HEK293 (cell line): ENCODE results near the gene TECPR2.

ENCODE experiments used
- CTCF ChIA-PET: fragments of 350-600 bp; formaldehyde crosslinking; extraction: SDS; loops from one replicate; lab custom pipeline; 2021; ENCODE audit warnings: antibody characterized with exemption; lab: Yijun Ruan, JAX
- POLR2A ChIA-PET: fragments of 300-600 bp; formaldehyde crosslinking; extraction: SDS; loops from one replicate; lab custom pipeline; 2020; ENCODE audit warnings: antibody characterized with exemption, inconsistent platforms; lab: Yijun Ruan, JAX
- H3K27ac ChIP-seq: fragments of 200-500 bp; sonication (Bioruptor generic); 2 replicates; pipeline ENCODE4 v1.5.1; 2014; ENCODE audit warnings: low read depth, low read length, control low read depth, inconsistent platforms; ENCODE audit errors: extremely low read depth
- H3K36me3 ChIP-seq, 2 experiments: fragments of 200-500 bp in 1 of 2; sonication (Bioruptor generic) in 1 of 2; 1 replicate in 1 of 2; 2 replicates in 1 of 2; pipeline ENCODE4 v1.5.1; 2014 to 2017; ENCODE audit warnings: inconsistent platforms in 2 of 2, low read length in 2 of 2; ENCODE audit not compliant: control insufficient read depth in 2 of 2, insufficient read depth in 1 of 2
- H3K4me1 ChIP-seq: fragments of 200-500 bp; sonication (Bioruptor generic); 2 replicates; pipeline ENCODE4 v1.5.1; 2014; ENCODE audit warnings: mild to moderate bottlenecking, low read length, inconsistent platforms; ENCODE audit not compliant: control insufficient read depth, insufficient read depth
- H3K4me3 ChIP-seq: 2 replicates; pipeline ENCODE4 v1.5.1; 2011; ENCODE audit warnings: low read depth, mild to moderate bottlenecking, control low read depth, low read length, moderate library complexity
- H3K9me3 ChIP-seq: fragments of 200-500 bp; sonication (Bioruptor generic); 2 replicates; pipeline ENCODE4 v1.5.1; 2014; ENCODE audit warnings: low read depth, low read length, inconsistent platforms; ENCODE audit not compliant: control insufficient read depth, insufficient read depth
- GLIS1 ChIP-seq: fragments of 450-650 bp; formaldehyde crosslinking; IDR thresholded peaks from 2 replicates; pipeline ENCODE4 v1.5.1; 2016; ENCODE audit warnings: missing biosample characterization, missing genetic modification characterization
- TRIM28 ChIP-seq: IDR thresholded peaks from 2 replicates; pipeline ENCODE4 v1.6.1; 2011; ENCODE audit warnings: low read length, control low read depth, borderline replicate concordance
- ZIC2 ChIP-seq: fragments of 450-650 bp; formaldehyde crosslinking; IDR thresholded peaks from 2 replicates; pipeline ENCODE4 v1.5.1; 2016; ENCODE audit warnings: missing biosample characterization, missing genetic modification characterization
- ZNF112 ChIP-seq: fragments of 450-650 bp; formaldehyde crosslinking; IDR thresholded peaks from 2 replicates; pipeline ENCODE4 v1.5.0; 2017; ENCODE audit warnings: missing biosample characterization, missing genetic modification characterization
- ZNF174 ChIP-seq: fragments of 450-650 bp; formaldehyde crosslinking; IDR thresholded peaks from 2 replicates; pipeline ENCODE4 v1.5.0; 2017; ENCODE audit warnings: missing biosample characterization, mild to moderate bottlenecking, missing genetic modification characterization
- ZNF184 ChIP-seq: fragments of 450-650 bp; IDR thresholded peaks from 2 replicates; pipeline ENCODE4 v1.5.1; 2018; ENCODE audit warnings: missing biosample characterization, mild to moderate bottlenecking, missing genetic modification characterization
- ZNF223 ChIP-seq: fragments of 450-650 bp; formaldehyde crosslinking; IDR thresholded peaks from 2 replicates; pipeline ENCODE4 v1.5.1; 2016; ENCODE audit warnings: missing biosample characterization, missing genetic modification characterization
- ZNF239 ChIP-seq: fragments of 450-650 bp; formaldehyde crosslinking; IDR thresholded peaks from 2 replicates; pipeline ENCODE4 v1.5.1; 2016; ENCODE audit warnings: missing biosample characterization, missing genetic modification characterization
- ZNF394 ChIP-seq: fragments of 450-650 bp; formaldehyde crosslinking; IDR thresholded peaks from 2 replicates; pipeline ENCODE4 v1.5.1; 2016; ENCODE audit warnings: missing biosample characterization, missing genetic modification characterization, mild to moderate bottlenecking, moderate library complexity, borderline replicate concordance
- ZNF423 ChIP-seq: fragments of 450-650 bp; formaldehyde crosslinking; IDR thresholded peaks from 2 replicates; pipeline ENCODE4 v1.5.1; 2016; ENCODE audit warnings: missing biosample characterization, missing genetic modification characterization
- ZNF48 ChIP-seq: fragments of 450-650 bp; formaldehyde crosslinking; IDR thresholded peaks from 2 replicates; pipeline ENCODE4 v1.5.1; 2016; ENCODE audit warnings: missing biosample characterization, missing genetic modification characterization
- ZNF555 ChIP-seq: fragments of 450-650 bp; formaldehyde crosslinking; conservative IDR thresholded peaks from 2 replicates; pipeline ENCODE4 v1.5.1; 2017; ENCODE audit warnings: missing biosample characterization, mild to moderate bottlenecking, missing genetic modification characterization, inconsistent platforms
- ZNF558 ChIP-seq: fragments of 450-650 bp; formaldehyde crosslinking; IDR thresholded peaks from 2 replicates; pipeline ENCODE4 v1.5.1; 2016; ENCODE audit warnings: missing biosample characterization, missing genetic modification characterization
- ZNF621 ChIP-seq: fragments of 450-650 bp; formaldehyde crosslinking; IDR thresholded peaks from 2 replicates; pipeline ENCODE4 v1.5.1; 2017; ENCODE audit warnings: missing biosample characterization, missing genetic modification characterization
- ZNF776 ChIP-seq: fragments of 450-650 bp; formaldehyde crosslinking; IDR thresholded peaks from 2 replicates; pipeline ENCODE4 v1.5.0; 2017; ENCODE audit warnings: missing biosample characterization, missing genetic modification characterization, borderline replicate concordance
- ZSCAN30 ChIP-seq: fragments of 450-650 bp; IDR thresholded peaks from 2 replicates; pipeline ENCODE4 v1.5.1; 2018; ENCODE audit warnings: missing biosample characterization, mild to moderate bottlenecking, missing genetic modification characterization, moderate library complexity
- TF ChIP-seq, protein P1 (sequence below): fragments of 450-650 bp; formaldehyde crosslinking; conservative IDR thresholded peaks from 2 replicates; pipeline ENCODE4 v1.5.1; 2016; ENCODE audit warnings: low read depth, missing biosample characterization, missing genetic modification characterization

The TECPR2 gene

DNA sequence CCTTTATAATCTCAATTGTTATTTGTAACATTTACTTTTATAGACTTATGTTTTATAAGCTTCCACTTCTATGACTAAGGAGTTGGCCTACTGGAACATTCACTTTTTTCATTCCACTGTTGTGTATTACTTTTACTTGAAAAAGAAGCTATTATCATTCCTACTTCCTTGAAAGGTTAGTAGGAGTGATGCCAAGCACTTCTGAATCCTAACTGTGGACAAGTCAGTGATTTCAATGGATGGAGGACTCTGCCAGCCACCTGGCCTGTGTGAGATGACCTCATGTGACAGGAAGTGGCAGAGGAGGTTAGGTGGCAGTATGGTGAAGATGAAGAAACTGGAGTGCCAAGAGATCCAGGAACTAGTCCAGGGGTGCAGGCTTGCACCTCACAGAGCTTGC, 46.0 kb downstream of the TECPR2 start:
- POLR2A ChIA-PET = no interaction called here
- CTCF ChIA-PET = interaction anchor here (0.6 to 2.0 kb wide), 2 partner anchors 23 to 29 kb away, joined by 7 to 14 read pairs; no protein-coding TSS in a partner anchor
- H3K36me3 ChIP-seq = peaks cover 10 to 14% of the 10 kb centered on the region in 2 experiments
- H3K4me1 ChIP-seq = no peaks in the 10 kb centered on the region
- H3K9me3 ChIP-seq = no peaks in the 10 kb centered on the region
- H3K4me3 ChIP-seq = no peak overlapping the region
- TF ChIP-seq, protein P1, sequence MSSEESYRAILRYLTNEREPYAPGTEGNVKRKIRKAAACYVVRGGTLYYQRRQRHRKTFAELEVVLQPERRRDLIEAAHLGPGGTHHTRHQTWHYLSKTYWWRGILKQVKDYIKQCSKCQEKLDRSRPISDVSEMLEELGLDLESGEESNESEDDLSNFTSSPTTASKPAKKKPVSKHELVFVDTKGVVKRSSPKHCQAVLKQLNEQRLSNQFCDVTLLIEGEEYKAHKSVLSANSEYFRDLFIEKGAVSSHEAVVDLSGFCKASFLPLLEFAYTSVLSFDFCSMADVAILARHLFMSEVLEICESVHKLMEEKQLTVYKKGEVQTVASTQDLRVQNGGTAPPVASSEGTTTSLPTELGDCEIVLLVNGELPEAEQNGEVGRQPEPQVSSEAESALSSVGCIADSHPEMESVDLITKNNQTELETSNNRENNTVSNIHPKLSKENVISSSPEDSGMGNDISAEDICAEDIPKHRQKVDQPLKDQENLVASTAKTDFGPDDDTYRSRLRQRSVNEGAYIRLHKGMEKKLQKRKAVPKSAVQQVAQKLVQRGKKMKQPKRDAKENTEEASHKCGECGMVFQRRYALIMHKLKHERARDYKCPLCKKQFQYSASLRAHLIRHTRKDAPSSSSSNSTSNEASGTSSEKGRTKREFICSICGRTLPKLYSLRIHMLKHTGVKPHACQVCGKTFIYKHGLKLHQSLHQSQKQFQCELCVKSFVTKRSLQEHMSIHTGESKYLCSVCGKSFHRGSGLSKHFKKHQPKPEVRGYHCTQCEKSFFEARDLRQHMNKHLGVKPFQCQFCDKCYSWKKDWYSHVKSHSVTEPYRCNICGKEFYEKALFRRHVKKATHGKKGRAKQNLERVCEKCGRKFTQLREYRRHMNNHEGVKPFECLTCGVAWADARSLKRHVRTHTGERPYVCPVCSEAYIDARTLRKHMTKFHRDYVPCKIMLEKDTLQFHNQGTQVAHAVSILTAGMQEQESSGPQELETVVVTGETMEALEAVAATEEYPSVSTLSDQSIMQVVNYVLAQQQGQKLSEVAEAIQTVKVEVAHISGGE = no peak
- no peak for TF ChIP-seq ZNF223 (tag by site-specific recombination)
- no peak for TF ChIP-seq ZNF621 (tag by site-specific recombination)
- no peak for TF ChIP-seq ZNF48
- no peak for TF ChIP-seq ZNF423
- H3K27ac ChIP-seq = no peak overlapping the region

- no peaks in the 10 kb centered on the region for H3K4me1 ChIP-seq
- H3K36me3 ChIP-seq = peaks cover 0 to 32% of the 10 kb centered on the region in 2 experiments; a peak in 1 of 3 replicates
- no peak overlapping the region for H3K27ac ChIP-seq
- no peak overlapping the region for H3K4me3 ChIP-seq
- H3K9me3 ChIP-seq = no peaks in the 10 kb centered on the region
- ChIA-PET CTCF (no interaction called here), POLR2A (no interaction called here)
- TF ChIP-seq ZNF394 (no peak), ZIC2 (peak; percentile 84)
These were observed 52.9 kb downstream of the TECPR2 start for GRCh38 chr14:102415671-102416070.

DNA sequence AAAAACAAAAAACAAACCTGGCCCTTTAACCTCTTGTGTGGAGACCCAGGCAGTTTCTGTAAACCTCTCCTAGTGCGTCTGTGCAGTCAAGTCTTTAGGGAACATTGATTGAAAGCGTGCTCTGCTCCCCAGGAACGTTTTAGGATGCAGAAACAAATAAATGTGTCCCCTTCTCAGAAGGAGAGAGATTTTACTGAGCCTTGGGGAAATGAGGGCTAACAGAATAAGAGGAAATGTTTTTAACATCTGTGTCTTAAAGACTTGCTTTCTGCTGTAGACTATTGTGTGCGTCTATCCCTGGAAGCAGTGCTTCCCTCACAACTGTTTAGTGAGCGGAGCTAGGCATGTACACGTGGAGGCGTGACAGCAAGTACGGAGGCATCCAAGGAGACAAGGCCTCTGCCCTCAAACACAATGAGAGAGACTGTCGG, 54.3 kb downstream of the TECPR2 start:
- POLR2A ChIA-PET = no interaction called here

DNA sequence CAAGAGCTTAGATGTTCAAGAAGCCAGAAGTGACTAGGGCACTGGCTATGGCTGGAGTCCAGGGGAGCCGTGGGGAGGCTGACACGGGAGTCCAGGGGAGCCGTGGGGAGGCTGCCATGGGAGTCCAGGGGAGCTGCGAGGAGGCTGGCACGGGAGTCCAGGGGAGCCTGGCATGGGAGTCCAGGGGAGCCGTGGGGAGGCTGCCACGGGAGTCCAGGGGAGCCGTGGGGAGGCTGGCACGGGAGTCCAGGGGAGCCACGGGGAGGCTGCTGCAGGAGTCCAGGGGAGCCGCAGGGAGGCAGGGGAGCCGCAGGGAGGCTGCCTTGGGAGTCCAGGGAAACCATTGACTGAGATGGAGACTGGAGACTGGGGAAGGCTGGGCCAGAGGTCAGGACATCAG, 54.9 kb downstream of the TECPR2 start:
- Histone ChIP-seq H3K4me3 (no peak overlapping the region), H3K36me3 (peaks cover 0 to 38% of the 10 kb centered on the region in 2 experiments; a peak in 1 of 3 replicates), H3K9me3 (no peaks in the 10 kb centered on the region), H3K27ac (no peak overlapping the region), H3K4me1 (no peaks in the 10 kb centered on the region)
- POLR2A ChIA-PET = no interaction called here
- CTCF ChIA-PET = interaction anchor here (0.6 kb wide), 1 partner anchor 106 kb away, joined by 6 read pairs; no protein-coding TSS in a partner anchor
- peak; percentile 99 for TF ChIP-seq GLIS1 (tag by site-specific recombination)
- TF ChIP-seq ZNF174 = no peak
- no peak for TF ChIP-seq ZSCAN30
- peak; percentile 72 for TF ChIP-seq ZIC2

More for the DNA sequence above, 54.3 kb downstream of the TECPR2 start:
- Histone ChIP-seq H3K9me3 (no peaks in the 10 kb centered on the region), H3K4me3 (no peak overlapping the region), H3K27ac (no peak overlapping the region), H3K36me3 (peaks cover 0 to 38% of the 10 kb centered on the region in 2 experiments; a peak in 1 of 3 replicates), H3K4me1 (no peaks in the 10 kb centered on the region)
- TF ChIP-seq ZNF558 (tag by site-specific recombination) (no peak), TRIM28 (no peak), ZNF239 (tag by site-specific recombination) (no peak), ZNF776 (tag by site-specific recombination) (no peak), ZNF48 (no peak), ZNF112 (no peak), ZNF184 (no peak), ZNF555 (tag by site-specific recombination) (no peak)
- CTCF ChIA-PET = interaction anchor here (0.6 kb wide), 1 partner anchor 1423 kb away, joined by 3 read pairs; no protein-coding TSS in a partner anchor
